ENCODE results near the gene TMEM221. TPM values are rescaled to one million over a fixed set of nuclear protein-coding genes. Genes with fewer than 3 reads are reported as not detected.

TMEM221 gene
- total and polyA plus RNA-seq, 9 donors = 1.0 to 1.8 (median 1.2) TPM

DNA sequence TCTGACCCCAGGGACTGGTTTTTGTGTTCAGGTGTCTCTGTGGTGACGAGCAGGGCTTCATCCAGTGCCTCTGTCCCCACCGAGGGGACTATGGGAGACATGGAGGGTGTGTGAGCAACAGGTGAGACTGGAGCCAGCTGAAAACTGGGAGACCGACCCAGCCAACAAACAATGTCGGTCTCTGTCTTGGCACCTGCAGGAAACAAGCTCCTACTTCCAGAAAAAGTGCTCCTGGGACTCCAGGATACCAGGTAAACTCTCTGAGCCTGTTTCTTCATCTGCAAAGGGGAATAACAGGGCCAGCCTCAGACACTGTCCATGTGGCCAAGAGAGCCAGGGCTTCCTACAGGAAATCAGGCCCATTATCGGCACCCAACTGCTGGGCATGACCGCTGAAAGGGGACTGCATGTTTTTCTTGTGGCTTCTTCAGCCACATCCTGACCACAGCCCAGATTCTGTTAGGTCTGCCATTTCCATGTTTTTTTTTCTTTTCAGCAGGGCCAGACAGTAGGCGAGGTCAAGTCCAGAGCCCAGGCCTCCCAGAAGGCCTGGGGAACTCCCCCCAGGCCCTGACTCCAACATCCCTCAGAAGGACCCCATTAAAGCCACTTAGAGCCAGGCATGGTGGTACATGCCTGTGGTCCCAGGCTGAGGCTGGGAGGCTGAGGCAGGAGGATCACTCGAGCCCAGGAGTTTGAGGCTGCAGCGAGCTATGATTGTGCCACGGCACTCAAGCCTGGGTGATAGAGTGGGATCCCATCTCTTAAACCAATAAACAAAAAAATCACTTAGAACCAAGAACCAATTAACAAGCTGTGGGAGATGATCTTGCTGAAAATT lies 42.2 kb downstream of the TMEM221 start:
- DNase-seq = no peak
- H3K27ac ChIP-seq (ENCODE audit: low read length) = peak overlapping the region; percentile 89
- H3K4me3 ChIP-seq (ENCODE audit: low read length) = peak overlapping the region; percentile 25

GRCh38 chr19:17405250-17406045 lies 43.0 kb downstream of the TMEM221 start, which contains the start of gene BST2:
TSS of gene BST2 (minus strand) at chr19:17405630. CDS start at chr19:17405575, 55 bp downstream.
- Histone ChIP-seq H3K27ac (ENCODE audit: low read length) (peak within 1 kb of the TSS; percentile 89), H3K36me3 (ENCODE audit: control insufficient read depth, insufficient read depth, low read length) (peaks cover 5% of the 10 kb centered on the region), H3K9me3 (replicated peaks; ENCODE audit: control insufficient read depth, low read depth, low read length) (no peaks in the 10 kb centered on the region), H3K27me3 (ENCODE audit: control insufficient read depth, insufficient read depth, low read length) (no peaks in the 10 kb centered on the region), H3K4me1 (ENCODE audit: control insufficient read depth, insufficient read depth, low read length) (peaks cover 23% of the 10 kb centered on the region), H3K4me3 (ENCODE audit: low read length) (peak within 1 kb of the TSS; percentile 57)
- WGBS (ENCODE audit: insufficient coverage) = 80% methylated on average over 17 of the region's 18 CpGs
- DNase-seq = peak; percentile 74

More for the DNA sequence above, 42.2 kb downstream of the TMEM221 start:
- whole genome bisulfite sequencing (ENCODE audit: insufficient coverage) = 52% methylated on average over 5 of the region's 10 CpGs
- H3K9me3 ChIP-seq (replicated peaks; ENCODE audit: control insufficient read depth, low read depth, low read length) = no peaks in the 10 kb centered on the region
- H3K36me3 ChIP-seq (ENCODE audit: control insufficient read depth, insufficient read depth, low read length) = peaks cover 5% of the 10 kb centered on the region
- no peaks in the 10 kb centered on the region for H3K27me3 ChIP-seq (ENCODE audit: control insufficient read depth, insufficient read depth, low read length)
- H3K4me1 ChIP-seq (ENCODE audit: control insufficient read depth, insufficient read depth, low read length) = peaks cover 23% of the 10 kb centered on the region

DNA sequence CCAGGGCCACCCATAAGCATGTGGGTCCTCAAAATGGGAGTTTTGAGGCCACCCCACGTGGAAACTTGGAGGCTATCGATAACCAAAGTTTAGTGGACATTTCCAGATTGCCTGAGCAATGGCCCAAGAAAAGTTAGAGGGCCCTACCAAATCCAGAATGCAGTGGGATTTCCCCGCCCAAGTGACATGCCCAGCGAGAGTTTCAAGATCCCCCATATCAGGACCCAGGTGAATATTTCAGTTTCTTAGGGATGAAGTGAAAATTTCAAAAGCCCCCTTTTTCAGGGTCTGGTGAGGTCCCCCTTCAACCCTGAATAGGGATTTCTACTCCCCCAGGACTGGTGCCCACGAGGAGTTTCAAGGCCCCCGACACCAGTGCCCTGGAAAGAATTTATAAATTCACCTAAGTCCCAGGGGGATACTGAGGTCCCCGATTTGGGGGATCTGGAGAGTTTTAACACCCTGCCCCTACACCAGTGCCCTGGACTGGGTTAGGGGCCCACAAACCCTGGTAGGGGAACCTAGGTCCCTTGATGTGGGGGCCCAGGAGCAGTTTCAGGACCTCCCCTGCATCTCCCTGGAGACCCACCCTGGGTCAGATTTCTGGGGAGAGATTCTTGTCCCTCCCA lies 43.7 kb downstream of the TMEM221 start:
- H3K27me3 ChIP-seq (ENCODE audit: control insufficient read depth, insufficient read depth, low read length) = no peaks in the 10 kb centered on the region
- 100% methylated on average over 2 of the region's 7 CpGs for WGBS (ENCODE audit: insufficient coverage)
- H3K4me1 ChIP-seq (ENCODE audit: control insufficient read depth, insufficient read depth, low read length) = peaks cover 23% of the 10 kb centered on the region
- no peaks in the 10 kb centered on the region for H3K9me3 ChIP-seq (replicated peaks; ENCODE audit: control insufficient read depth, low read depth, low read length)
- H3K4me3 ChIP-seq (ENCODE audit: low read length) = peak overlapping the region; percentile 57
- H3K36me3 ChIP-seq (ENCODE audit: control insufficient read depth, insufficient read depth, low read length) = peaks cover 5% of the 10 kb centered on the region
- H3K27ac ChIP-seq (ENCODE audit: low read length) = peak overlapping the region; percentile 89
- no peak for DNase-seq

DNA sequence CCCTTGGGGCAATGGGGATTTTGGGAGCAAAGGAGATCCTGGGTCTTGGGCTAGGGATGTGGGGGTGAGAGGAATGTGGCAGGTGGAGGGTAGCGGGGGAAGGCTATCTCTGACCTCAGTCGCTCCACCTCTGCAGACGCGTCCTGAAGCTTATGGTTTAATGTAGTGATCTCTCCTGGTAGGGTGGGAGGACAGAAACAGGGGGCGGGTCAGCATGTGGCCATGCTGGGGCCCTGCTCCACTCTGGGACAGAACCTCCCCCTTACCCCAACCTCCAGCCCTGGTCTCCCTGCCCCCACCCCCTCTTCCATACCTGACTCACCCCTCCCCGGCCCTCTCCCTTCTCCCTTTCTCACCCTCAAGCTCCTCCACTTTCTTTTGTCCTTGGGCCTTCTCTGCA lies 44.5 kb downstream of the TMEM221 start:
- Histone ChIP-seq H3K27me3 (ENCODE audit: control insufficient read depth, insufficient read depth, low read length) (no peaks in the 10 kb centered on the region), H3K4me1 (ENCODE audit: control insufficient read depth, insufficient read depth, low read length) (peaks cover 23% of the 10 kb centered on the region), H3K27ac (ENCODE audit: low read length) (peak overlapping the region; percentile 35), H3K4me3 (ENCODE audit: low read length) (peak overlapping the region; percentile 57), H3K36me3 (ENCODE audit: control insufficient read depth, insufficient read depth, low read length) (peaks cover 5% of the 10 kb centered on the region), H3K9me3 (replicated peaks; ENCODE audit: control insufficient read depth, low read depth, low read length) (no peaks in the 10 kb centered on the region)
- WGBS (ENCODE audit: insufficient coverage) = 80% methylated on average over 2 of the region's 6 CpGs
- DNase-seq = no peak

GRCh38 chr19:17402982-17403855 lies 45.2 kb downstream of the TMEM221 start:
- H3K4me3 ChIP-seq (ENCODE audit: low read length) = peak overlapping the region; percentile 57
- H3K4me1 ChIP-seq (ENCODE audit: control insufficient read depth, insufficient read depth, low read length) = peaks cover 23% of the 10 kb centered on the region
- H3K9me3 ChIP-seq (replicated peaks; ENCODE audit: control insufficient read depth, low read depth, low read length) = no peaks in the 10 kb centered on the region
- WGBS (ENCODE audit: insufficient coverage) = 28% methylated on average over 25 of the region's 36 CpGs
- no peak overlapping the region for H3K27ac ChIP-seq (ENCODE audit: low read length)
- no peak for DNase-seq
- H3K36me3 ChIP-seq (ENCODE audit: control insufficient read depth, insufficient read depth, low read length) = peaks cover 5% of the 10 kb centered on the region
- no peaks in the 10 kb centered on the region for H3K27me3 ChIP-seq (ENCODE audit: control insufficient read depth, insufficient read depth, low read length)

DNA sequence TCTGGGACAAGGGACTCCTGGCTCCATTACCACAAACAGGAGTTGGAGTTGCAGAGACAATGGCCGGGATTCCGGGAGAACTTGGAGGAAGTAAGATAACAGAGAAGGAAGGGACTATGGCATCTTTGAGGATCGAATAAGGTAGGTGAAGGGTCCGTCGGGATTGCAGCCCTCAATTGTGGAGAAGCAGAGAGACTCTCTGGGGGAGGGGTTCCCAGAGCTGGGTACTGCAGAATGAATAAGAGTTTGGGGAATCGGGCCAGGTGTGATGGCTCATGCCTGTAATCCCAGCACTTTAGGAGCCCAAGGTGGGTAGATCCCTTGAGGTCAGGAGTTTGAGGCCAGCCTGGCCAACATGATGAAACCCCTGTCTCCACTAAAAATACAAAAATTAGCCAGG lies 46.8 kb downstream of the TMEM221 start:
- H3K4me1 ChIP-seq (ENCODE audit: control insufficient read depth, insufficient read depth, low read length) = peaks cover 20% of the 10 kb centered on the region
- H3K36me3 ChIP-seq (ENCODE audit: control insufficient read depth, insufficient read depth, low read length) = peaks cover 5% of the 10 kb centered on the region
- H3K9me3 ChIP-seq (replicated peaks; ENCODE audit: control insufficient read depth, low read depth, low read length) = no peaks in the 10 kb centered on the region
- no peak overlapping the region for H3K4me3 ChIP-seq (ENCODE audit: low read length)
- H3K27me3 ChIP-seq (ENCODE audit: control insufficient read depth, insufficient read depth, low read length) = no peaks in the 10 kb centered on the region
- H3K27ac ChIP-seq (ENCODE audit: low read length) = no peak overlapping the region
- WGBS (ENCODE audit: insufficient coverage) = 84% methylated on average over 6 of the region's 6 CpGs
- DNase-seq = no peak

DNA sequence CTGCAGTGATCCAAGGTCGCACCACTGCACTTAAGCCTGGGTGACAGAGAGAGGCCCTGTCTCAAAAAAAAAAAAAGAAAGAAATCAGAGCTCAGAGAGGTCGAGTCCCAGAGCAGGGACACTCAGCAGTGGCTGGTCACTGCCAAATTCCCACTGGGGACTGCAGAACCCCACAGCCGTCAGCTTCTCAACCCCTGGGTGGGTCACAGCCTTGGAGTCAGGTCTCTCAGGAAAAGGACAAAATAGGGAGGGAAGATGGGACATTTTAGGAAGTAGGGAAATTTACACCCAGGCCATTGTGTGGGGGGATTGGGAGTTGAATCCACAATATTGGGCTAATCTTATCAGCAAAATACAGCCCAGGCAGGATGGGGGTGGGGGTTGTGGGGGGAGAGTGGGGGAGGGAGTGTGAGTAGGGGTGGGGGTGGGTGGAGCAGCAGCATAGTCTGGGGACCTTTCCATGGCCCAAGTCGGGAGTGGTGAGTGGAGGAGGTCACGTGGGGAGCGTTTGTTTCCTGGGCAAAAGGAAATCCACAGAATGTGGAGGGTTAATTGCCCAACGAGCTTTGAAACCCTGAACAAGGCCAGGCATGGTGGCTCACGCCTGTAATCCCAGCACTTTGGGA lies 49.5 kb downstream of the TMEM221 start:
- Histone ChIP-seq H3K36me3 (ENCODE audit: control insufficient read depth, insufficient read depth, low read length) (peaks cover 5% of the 10 kb centered on the region), H3K9me3 (replicated peaks; ENCODE audit: control insufficient read depth, low read depth, low read length) (no peaks in the 10 kb centered on the region), H3K4me3 (ENCODE audit: low read length) (no peak overlapping the region), H3K27me3 (ENCODE audit: control insufficient read depth, insufficient read depth, low read length) (no peaks in the 10 kb centered on the region), H3K4me1 (ENCODE audit: control insufficient read depth, insufficient read depth, low read length) (peaks cover 2% of the 10 kb centered on the region), H3K27ac (ENCODE audit: low read length) (no peak overlapping the region)
- no peak for DNase-seq
- 53% methylated on average over 5 of the region's 8 CpGs for WGBS (ENCODE audit: insufficient coverage)

DNA sequence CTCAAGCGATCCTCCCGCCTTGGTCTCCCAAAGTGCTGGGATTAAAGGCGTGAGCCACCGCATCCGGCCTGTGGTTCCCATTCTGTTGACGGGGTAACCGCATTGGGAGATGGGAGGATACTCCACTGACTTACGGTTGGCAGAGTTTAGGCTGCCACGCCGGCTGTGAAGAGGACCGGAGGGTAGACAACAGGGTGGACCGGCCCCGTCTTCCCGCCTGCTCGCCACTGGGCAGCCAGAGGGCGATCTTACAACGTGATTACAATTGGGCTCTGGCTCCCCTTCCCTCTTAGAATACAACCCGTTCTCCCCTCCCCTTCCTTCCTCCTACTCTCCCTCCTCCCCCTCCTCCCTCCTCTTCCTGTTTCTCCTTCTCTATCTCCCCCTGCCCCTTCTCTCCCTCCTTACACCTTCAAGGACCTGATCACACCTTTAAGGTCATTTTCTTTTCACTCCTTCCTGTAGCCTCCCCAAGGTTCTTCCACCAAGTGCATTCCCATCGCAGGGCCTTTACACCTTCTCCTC lies 53.5 kb downstream of the TMEM221 start:
- Histone ChIP-seq H3K4me1 (ENCODE audit: control insufficient read depth, insufficient read depth, low read length) (peaks cover 12% of the 10 kb centered on the region), H3K4me3 (ENCODE audit: low read length) (no peak overlapping the region), H3K9me3 (replicated peaks; ENCODE audit: control insufficient read depth, low read depth, low read length) (no peaks in the 10 kb centered on the region), H3K36me3 (ENCODE audit: control insufficient read depth, insufficient read depth, low read length) (no peaks in the 10 kb centered on the region), H3K27me3 (ENCODE audit: control insufficient read depth, insufficient read depth, low read length) (peaks cover 8% of the 10 kb centered on the region), H3K27ac (ENCODE audit: low read length) (no peak overlapping the region)
- peak; percentile 77 for DNase-seq
- 37% methylated on average over 18 of the region's 19 CpGs for WGBS (ENCODE audit: insufficient coverage)

DNA sequence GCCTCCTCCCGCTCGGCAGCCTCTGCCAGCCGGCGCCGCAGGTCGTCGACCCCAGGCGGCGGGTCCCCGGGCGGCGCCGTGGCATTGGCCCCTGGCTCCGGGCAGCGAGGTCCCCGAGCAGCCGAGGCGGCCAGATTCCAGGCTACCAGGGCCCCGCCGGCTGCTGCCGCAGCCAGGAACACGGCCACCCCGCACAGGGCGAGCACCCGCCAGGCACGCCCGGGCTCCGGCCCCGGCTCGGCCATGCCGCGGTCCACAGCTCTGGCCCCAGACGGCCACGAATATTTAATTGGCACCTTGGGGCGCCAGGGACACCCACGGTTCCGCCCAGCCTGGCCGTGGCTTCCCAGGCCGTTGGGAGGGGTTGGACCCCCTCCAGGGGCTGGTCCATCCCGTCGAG lies 54.6 kb downstream of the TMEM221 start, which contains the start of gene CCDC194:
TSS of gene CCDC194 (minus strand) at position 283 of the 400 bp plus-strand sequence. CDS start at position 245, 38 bp downstream.
- Histone ChIP-seq H3K4me1 (ENCODE audit: control insufficient read depth, insufficient read depth, low read length) (peaks cover 12% of the 10 kb centered on the region), H3K36me3 (ENCODE audit: control insufficient read depth, insufficient read depth, low read length) (no peaks in the 10 kb centered on the region), H3K27me3 (ENCODE audit: control insufficient read depth, insufficient read depth, low read length) (peaks cover 11% of the 10 kb centered on the region), H3K4me3 (ENCODE audit: low read length) (no peak within 1 kb of the TSS), H3K9me3 (replicated peaks; ENCODE audit: control insufficient read depth, low read depth, low read length) (no peaks in the 10 kb centered on the region), H3K27ac (ENCODE audit: low read length) (no peak within 1 kb of the TSS)
- no peak for DNase-seq
- 36% methylated on average over 41 of the region's 41 CpGs for WGBS (ENCODE audit: insufficient coverage)

Measured in muscle of leg (tissue), 11 donors.